MCF 10A (cell line): Measurements from ENCODE around the gene USP6NL. TPM values are rescaled to one million over a fixed set of nuclear protein-coding genes. Genes with fewer than 3 reads are reported as not detected.

Experiments
- BruUV-seq: library from RNA; stranded (reverse); fragments of 400-500 nt; replicated peaks from 2 replicates; lab custom pipeline; 2021; lab: Mats Ljungman, UMichigan
- CTCF ChIA-PET: fragments of 300-600 bp; sonication (Branson Sonifier 250); formaldehyde crosslinking; extraction: SDS; loops from one replicate; lab custom pipeline; 2021; ENCODE audit warnings: antibody characterized with exemption, inconsistent platforms; lab: Yijun Ruan, JAX
- POLR2A ChIA-PET: fragments of 300-600, 350-650 bp; sonication (Branson Sonifier 250); formaldehyde crosslinking; extraction: SDS; loops from one replicate; lab custom pipeline; 2020; ENCODE audit warnings: antibody characterized with exemption, inconsistent platforms; lab: Yijun Ruan, JAX
- DNase-seq: peaks from one replicate; pipeline ENCODE4 v3.0.0-alpha.2; 2018; ENCODE audit not compliant: unreplicated experiment
- H3K27ac Mint-ChIP-seq: one replicate; pipeline ENCODE4 v1.8.0; 2022; ENCODE audit warnings: mild to moderate bottlenecking, low read depth, mixed read lengths; ENCODE audit not compliant: unreplicated experiment
- H3K27me3 Mint-ChIP-seq: one replicate; pipeline ENCODE4 v1.8.0; 2022; ENCODE audit warnings: mixed read lengths; ENCODE audit not compliant: insufficient read depth, unreplicated experiment
- H3K36me3 Mint-ChIP-seq: one replicate; pipeline ENCODE4 v1.8.0; 2022; ENCODE audit warnings: mild to moderate bottlenecking, moderate library complexity, mixed read lengths; ENCODE audit not compliant: insufficient read depth, unreplicated experiment
- H3K4me1 Mint-ChIP-seq: one replicate; pipeline ENCODE4 v1.8.0; 2022; ENCODE audit warnings: mixed read lengths; ENCODE audit not compliant: insufficient read depth, unreplicated experiment
- H3K4me3 Mint-ChIP-seq: one replicate; pipeline ENCODE4 v1.8.0; 2022; ENCODE audit warnings: mild to moderate bottlenecking, moderate library complexity, mixed read lengths; ENCODE audit not compliant: unreplicated experiment
- H3K9me3 Mint-ChIP-seq: one replicate; pipeline ENCODE4 v1.8.0; 2022; ENCODE audit warnings: mixed read lengths; ENCODE audit not compliant: unreplicated experiment
- CTCF ChIP-seq: fragments of 200-600 bp; IDR thresholded peaks from one replicate; pipeline ENCODE4 v1.8.0; 2022; ENCODE audit warnings: antibody characterized with exemption, mild to moderate bottlenecking; ENCODE audit not compliant: unreplicated experiment
- intact Hi-C: fragments of 100-400 bp; cut with micrococcal nuclease; formaldehyde crosslinking; loops from 2 replicates; pipeline ENCODE4 v1.14.1; 2022
- total RNA-seq: library from RNA; stranded (reverse); gene quantifications from 2 replicates; pipeline ENCODE4 v1.2.3, GENCODE V29; 2022

USP6NL gene
- total RNA-seq, 1 experiment from 2014 or later, result 19.2 TPM

DNA sequence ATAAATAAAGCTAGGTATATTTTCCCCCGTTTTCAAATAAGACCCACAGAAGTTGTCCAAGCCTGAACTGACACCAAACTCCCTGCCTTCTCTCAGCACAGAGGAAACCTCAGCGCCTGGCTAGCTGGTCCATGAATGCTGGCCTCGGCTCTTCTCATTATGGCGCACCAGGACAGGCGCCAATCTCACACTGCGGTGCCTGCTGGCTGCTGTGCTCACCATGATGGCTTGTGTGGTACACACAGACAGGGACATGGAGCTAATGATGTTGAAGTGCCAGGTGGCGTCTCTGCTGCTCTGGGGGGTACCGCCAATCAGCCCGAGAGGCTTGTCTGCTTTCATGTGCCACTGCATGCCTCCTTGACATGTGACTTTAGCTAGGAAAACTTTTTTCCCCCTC lies 43.2 kb upstream of the USP6NL start:
- H3K36me3 Mint-ChIP-seq, result no peaks in the 10 kb centered on the region
- no peaks in the 10 kb centered on the region for H3K9me3 Mint-ChIP-seq
- CTCF ChIA-PET, result interaction anchor here (0.6 to 1.4 kb wide), 2 partner anchors 43 to 139 kb away, joined by 3 read pairs; no protein-coding TSS in a partner anchor
- no peak overlapping the region for H3K4me3 Mint-ChIP-seq
- POLR2A ChIA-PET, result interaction anchor here (1.4 kb wide), 1 partner anchor 45 kb away, joined by 3 read pairs; no protein-coding TSS in a partner anchor
- H3K27ac Mint-ChIP-seq, result no peak overlapping the region
- no peak for TF ChIP-seq CTCF
- intact Hi-C loops, result no loop called here
- peaks cover 12% of the 10 kb centered on the region for H3K27me3 Mint-ChIP-seq
- BruUV-seq, result no TSS peak
- peaks cover 9% of the 10 kb centered on the region for H3K4me1 Mint-ChIP-seq
- no peak for DNase-seq

DNA sequence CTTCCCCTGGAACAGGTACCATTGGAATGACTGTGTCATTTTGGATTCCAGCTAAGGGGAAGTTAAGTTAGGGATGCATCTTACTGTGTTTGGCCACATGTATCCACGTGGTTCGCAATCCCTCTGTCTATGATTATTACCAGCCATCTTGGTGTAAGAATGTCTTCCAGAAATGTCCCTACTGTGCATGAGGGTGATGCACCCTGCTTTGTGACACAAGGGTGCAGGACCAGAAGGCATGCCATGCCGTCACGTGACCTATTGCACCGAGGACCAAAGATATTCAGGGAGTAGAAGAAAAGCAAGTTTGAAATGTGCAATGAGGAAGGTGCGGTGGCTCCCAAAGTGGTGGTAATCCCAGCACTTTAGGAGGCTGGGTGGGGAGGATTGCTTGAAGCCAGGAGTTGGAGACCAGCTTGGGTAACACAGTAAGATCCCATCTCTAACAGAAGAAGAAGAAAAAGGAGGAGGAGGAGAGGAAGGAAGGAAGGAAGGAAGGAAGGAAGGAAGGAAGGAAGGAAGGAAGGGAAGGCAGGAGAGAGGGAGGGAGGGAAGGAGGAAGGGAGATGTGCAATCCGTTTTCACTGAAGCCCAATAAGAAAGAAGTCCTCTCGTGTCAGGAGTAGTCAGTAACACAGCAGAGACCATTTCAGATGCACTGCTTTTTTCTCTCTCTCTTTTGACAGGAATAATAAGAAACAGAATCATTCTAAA lies 42.5 kb upstream of the USP6NL start:
- ChIA-PET POLR2A (no interaction called here), CTCF (no interaction called here)
- Mint-ChIP-seq H3K27ac (no peak overlapping the region), H3K4me1 (peaks cover 12% of the 10 kb centered on the region), H3K27me3 (peaks cover 12% of the 10 kb centered on the region), H3K9me3 (no peaks in the 10 kb centered on the region), H3K36me3 (no peaks in the 10 kb centered on the region), H3K4me3 (no peak overlapping the region)
- no TSS peak for BruUV-seq
- intact Hi-C loops, result no loop called here
- no peak for DNase-seq
- TF ChIP-seq CTCF, result no peak

DNA sequence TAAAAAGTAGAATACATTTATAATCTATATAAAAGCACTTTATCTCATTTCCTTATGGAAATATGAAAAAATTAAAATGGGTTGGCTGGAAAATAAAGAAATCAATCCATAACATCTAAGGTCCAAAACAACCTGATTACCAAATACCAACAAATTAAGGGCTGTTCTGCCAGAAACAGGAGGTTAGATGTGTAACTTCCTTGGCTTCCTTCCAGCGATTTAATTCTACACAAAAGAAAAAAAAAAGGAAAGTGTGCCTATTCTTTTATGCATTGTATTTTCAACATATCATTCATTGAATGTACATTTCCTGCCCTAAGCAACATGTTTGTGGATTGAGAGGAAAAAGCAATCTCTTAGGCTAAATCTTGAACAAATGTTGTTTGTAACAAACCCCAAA lies 36.2 kb upstream of the USP6NL start:
- Mint-ChIP-seq H3K36me3 (no peaks in the 10 kb centered on the region), H3K9me3 (no peaks in the 10 kb centered on the region), H3K4me1 (peaks cover 5% of the 10 kb centered on the region), H3K27me3 (no peaks in the 10 kb centered on the region), H3K27ac (no peak overlapping the region), H3K4me3 (no peak overlapping the region)
- ChIA-PET CTCF (no interaction called here), POLR2A (interaction anchor here (0.6 to 0.7 kb wide), 2 partner anchors 38 to 87 kb away, joined by 3 read pairs; no protein-coding TSS in a partner anchor)
- no TSS peak for BruUV-seq
- TF ChIP-seq CTCF, result no peak
- intact Hi-C loops, result no loop called here
- peak; percentile 55 for DNase-seq

- H3K27me3 Mint-ChIP-seq, result no peaks in the 10 kb centered on the region
- no peaks in the 10 kb centered on the region for H3K9me3 Mint-ChIP-seq
- no peaks in the 10 kb centered on the region for H3K36me3 Mint-ChIP-seq
- H3K4me1 Mint-ChIP-seq, result peaks cover 5% of the 10 kb centered on the region
- no peak for DNase-seq
- H3K27ac Mint-ChIP-seq, result no peak overlapping the region
- CTCF ChIA-PET, result no interaction called here
- POLR2A ChIA-PET, result interaction anchor here (0.7 kb wide), 1 partner anchor 28 kb away, joined by 3 read pairs; no protein-coding TSS in a partner anchor
- intact Hi-C loops, result no loop called here
- no peak for TF ChIP-seq CTCF
- no TSS peak for BruUV-seq
- no peak overlapping the region for H3K4me3 Mint-ChIP-seq
These were observed 35.0 kb upstream of the USP6NL start for GRCh38 chr10:11646450-11646849.
